Glutamatergic neuron (in vitro differentiated cells): Measurements from ENCODE around the gene CD200R1. TPM values are rescaled to one million over a fixed set of nuclear protein-coding genes. Genes with fewer than 3 reads are reported as not detected.

Experiments
- DNase-seq: peaks from one replicate; pipeline ENCODE4 v3.0.0; 2022
- H3K27ac Mint-ChIP-seq: one replicate; pipeline ENCODE4 v1.8.0; 2020; ENCODE audit warnings: mild to moderate bottlenecking, mixed read lengths, inconsistent platforms; ENCODE audit not compliant: unreplicated experiment
- H3K27me3 Mint-ChIP-seq: one replicate; pipeline ENCODE4 v1.8.0; 2020; ENCODE audit warnings: mild to moderate bottlenecking, moderate library complexity, mixed read lengths, inconsistent platforms; ENCODE audit not compliant: unreplicated experiment
- H3K36me3 Mint-ChIP-seq: one replicate; pipeline ENCODE4 v1.8.0; 2020; ENCODE audit warnings: mild to moderate bottlenecking, mixed read lengths, inconsistent platforms; ENCODE audit not compliant: unreplicated experiment
- H3K4me1 Mint-ChIP-seq: one replicate; pipeline ENCODE4 v1.8.0; 2020; ENCODE audit warnings: mild to moderate bottlenecking, low read depth, mixed read lengths, inconsistent platforms; ENCODE audit not compliant: unreplicated experiment
- H3K4me3 Mint-ChIP-seq: one replicate; pipeline ENCODE4 v1.8.0; 2020; ENCODE audit warnings: mild to moderate bottlenecking, mixed read lengths, inconsistent platforms; ENCODE audit not compliant: unreplicated experiment
- H3K9me3 Mint-ChIP-seq: one replicate; pipeline ENCODE4 v1.8.0; 2020; ENCODE audit warnings: mild to moderate bottlenecking, moderate library complexity, mixed read lengths, inconsistent platforms; ENCODE audit not compliant: unreplicated experiment
- total RNA-seq: library from RNA; stranded (reverse); fragmentation: NEBNext Ultra II Directional; extraction: Animal tissue kit (Norgen Biotek cat#: 25700); gene quantifications from one replicate; pipeline ENCODE4 v1.2.1, GENCODE V29; 2021; ENCODE audit not compliant: unreplicated experiment
- TF ChIP-seq, protein P1 (sequence below): fragments of 200-600 bp; sonication (generic); IDR thresholded peaks from one replicate; pipeline ENCODE4 v1.5.0; 2021; ENCODE audit not compliant: partially characterized antibody, unreplicated experiment

The CD200R1 gene
- total RNA-seq, 1 donor from 2014 or later: not detected

DNA sequence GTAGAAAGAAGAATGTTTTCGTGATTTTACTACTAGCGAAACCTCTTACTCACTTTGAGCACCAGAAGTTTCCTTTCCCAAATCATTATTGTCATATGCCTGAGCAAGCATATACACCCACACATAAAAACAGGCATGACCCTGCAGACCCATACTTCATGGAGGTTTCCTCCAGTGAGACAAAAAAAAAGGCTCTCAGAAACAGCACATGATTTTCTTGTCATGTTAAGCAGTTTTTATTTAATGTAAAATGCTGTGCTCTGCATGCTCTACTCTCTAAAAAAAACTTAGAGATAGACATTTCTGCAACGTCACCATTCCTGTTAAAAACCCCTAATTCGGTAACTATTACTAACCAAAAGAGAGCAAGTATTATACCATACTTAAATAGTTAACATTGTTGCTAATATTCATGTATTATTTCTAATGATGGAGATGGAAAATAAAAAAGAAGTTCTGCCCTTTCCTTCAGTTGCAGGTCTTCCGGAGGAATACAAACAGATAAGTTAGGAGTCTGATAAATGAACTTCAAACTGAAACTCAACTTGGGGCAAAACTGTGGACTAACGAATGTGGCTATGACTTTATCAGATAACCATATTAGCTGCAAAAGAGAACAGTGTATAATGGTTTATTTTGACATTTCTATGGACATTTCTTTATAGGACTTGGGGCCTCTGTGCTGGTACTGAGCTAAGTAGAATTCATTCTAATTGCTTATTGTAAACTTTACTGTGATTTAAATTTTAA, 15.9 kb downstream of the CD200R1 start:
- Mint-ChIP-seq H3K36me3 (peaks cover 7% of the 10 kb centered on the region), H3K27ac (no peak overlapping the region), H3K4me1 (no peaks in the 10 kb centered on the region), H3K27me3 (peaks cover 3% of the 10 kb centered on the region), H3K9me3 (no peaks in the 10 kb centered on the region), H3K4me3 (no peak overlapping the region)
- TF ChIP-seq, protein P1, sequence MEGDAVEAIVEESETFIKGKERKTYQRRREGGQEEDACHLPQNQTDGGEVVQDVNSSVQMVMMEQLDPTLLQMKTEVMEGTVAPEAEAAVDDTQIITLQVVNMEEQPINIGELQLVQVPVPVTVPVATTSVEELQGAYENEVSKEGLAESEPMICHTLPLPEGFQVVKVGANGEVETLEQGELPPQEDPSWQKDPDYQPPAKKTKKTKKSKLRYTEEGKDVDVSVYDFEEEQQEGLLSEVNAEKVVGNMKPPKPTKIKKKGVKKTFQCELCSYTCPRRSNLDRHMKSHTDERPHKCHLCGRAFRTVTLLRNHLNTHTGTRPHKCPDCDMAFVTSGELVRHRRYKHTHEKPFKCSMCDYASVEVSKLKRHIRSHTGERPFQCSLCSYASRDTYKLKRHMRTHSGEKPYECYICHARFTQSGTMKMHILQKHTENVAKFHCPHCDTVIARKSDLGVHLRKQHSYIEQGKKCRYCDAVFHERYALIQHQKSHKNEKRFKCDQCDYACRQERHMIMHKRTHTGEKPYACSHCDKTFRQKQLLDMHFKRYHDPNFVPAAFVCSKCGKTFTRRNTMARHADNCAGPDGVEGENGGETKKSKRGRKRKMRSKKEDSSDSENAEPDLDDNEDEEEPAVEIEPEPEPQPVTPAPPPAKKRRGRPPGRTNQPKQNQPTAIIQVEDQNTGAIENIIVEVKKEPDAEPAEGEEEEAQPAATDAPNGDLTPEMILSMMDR: no peak
- DNase-seq: no peak

DNA sequence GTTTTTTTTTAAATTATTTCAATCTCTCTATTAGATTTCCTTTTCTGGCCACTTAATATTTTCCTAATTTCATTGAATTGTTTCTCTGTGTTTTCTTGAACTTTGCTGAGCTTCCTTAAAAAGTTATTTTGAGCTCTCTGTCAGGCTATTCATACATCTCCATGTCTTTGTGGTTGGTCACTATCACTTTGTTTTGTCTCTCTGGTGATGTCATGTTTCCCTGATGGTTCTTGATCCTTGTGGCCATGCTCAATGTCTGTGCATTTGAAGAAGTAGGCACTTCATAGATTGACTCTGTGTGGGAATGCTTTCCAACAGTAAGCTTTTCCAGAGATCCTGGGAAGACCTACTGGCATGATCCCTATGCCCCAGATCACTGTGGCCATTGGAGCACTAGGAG, 18.6 kb downstream of the CD200R1 start:
- Mint-ChIP-seq H3K27ac (no peak overlapping the region), H3K27me3 (no peaks in the 10 kb centered on the region), H3K4me1 (no peaks in the 10 kb centered on the region), H3K9me3 (no peaks in the 10 kb centered on the region), H3K36me3 (no peaks in the 10 kb centered on the region), H3K4me3 (no peak overlapping the region)
- TF ChIP-seq, protein P1: no peak
- no peak for DNase-seq

DNA sequence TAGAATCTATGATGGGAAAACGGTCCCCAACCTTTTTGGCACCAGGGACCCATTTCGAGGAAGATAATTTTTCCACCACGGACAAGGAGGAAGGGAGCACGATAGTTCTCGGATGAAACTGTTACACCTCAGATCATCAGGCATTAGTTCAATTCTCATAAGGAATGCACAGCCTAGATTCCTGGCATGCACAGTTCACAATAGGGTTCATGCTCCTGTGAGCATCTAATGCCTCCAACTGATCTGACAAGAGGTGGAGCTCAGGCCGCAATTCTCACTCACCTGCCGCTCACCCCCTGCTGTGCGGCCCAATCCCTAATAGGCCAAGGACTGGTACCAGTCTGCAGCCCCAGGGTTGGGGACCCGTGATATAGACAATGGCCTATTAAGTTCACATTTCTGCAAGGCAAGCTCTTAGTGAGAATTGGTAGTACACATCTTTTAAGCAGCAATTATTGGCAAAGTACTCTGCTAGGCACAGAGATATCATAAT, 26.5 kb downstream of the CD200R1 start:
- no peak for DNase-seq
- Mint-ChIP-seq H3K9me3 (peaks cover 2% of the 10 kb centered on the region), H3K36me3 (no peaks in the 10 kb centered on the region), H3K27me3 (no peaks in the 10 kb centered on the region), H3K4me3 (no peak overlapping the region), H3K4me1 (no peaks in the 10 kb centered on the region), H3K27ac (no peak overlapping the region)
- TF ChIP-seq, protein P1: no peak

DNA sequence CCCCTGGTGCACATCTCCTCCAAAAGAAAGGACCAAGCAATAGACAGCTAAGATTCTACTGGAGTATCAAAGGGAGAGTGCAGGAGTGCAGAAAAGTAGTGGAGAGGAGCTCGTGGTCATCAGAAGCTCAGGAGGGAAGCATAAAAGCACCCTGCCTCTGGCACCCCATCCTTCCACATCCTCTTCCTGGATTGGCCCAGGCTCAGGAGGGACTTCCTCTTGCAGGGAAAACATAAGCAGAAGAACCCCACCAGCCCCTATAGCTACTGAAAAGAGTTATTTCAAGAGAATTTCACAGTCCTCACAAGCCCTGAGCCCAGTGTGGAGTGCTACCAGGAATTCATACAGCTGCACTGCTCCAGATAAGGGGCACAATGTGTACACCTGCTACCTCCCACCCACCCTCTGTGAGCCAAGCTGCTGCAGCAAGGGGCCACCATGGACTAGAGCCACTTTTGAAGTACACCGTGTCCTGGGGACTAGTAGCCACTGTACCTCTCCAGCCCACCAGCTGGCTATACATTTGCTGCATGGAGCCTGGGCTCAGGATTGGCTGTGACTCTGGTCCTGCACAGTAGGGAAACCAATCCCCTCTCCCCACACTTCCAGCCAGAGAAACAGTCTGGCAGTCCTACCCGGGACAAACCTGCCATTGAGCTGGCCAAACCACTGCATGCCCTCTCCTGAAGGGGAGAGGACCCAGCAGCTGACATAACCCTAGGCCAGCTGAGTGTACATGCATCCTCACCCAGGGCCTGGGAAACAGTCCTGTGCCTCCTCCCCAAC, 43.0 kb downstream of the CD200R1 start:
- Mint-ChIP-seq H3K27me3 (peaks cover 4% of the 10 kb centered on the region), H3K9me3 (peaks cover 2% of the 10 kb centered on the region), H3K27ac (no peak overlapping the region), H3K4me3 (no peak overlapping the region), H3K36me3 (peaks cover 4% of the 10 kb centered on the region), H3K4me1 (no peaks in the 10 kb centered on the region)
- TF ChIP-seq, protein P1: no peak
- no peak for DNase-seq

DNA sequence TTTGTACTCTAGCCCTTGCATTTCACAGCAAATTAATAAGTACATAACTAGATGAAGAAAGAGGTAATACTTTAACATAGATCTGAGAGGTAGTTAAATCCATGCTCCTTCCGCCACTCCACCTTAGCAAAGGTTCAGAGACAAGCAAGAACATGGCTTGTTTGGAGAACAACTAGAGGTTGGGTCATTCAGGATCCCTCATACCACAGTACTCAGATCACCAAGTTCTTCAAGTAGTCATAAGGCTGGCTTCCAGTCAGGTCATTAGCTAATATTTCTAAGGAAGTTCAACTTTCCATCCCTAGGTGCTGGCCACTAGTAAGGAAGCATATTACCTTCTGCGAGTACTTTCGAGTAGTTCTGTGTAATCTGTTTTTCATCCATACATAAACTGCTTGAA, 44.1 kb downstream of the CD200R1 start:
- Mint-ChIP-seq H3K27ac (no peak overlapping the region), H3K36me3 (peaks cover 4% of the 10 kb centered on the region), H3K4me1 (no peaks in the 10 kb centered on the region), H3K4me3 (no peak overlapping the region), H3K9me3 (peaks cover 2% of the 10 kb centered on the region), H3K27me3 (peaks cover 2% of the 10 kb centered on the region)
- no peak for DNase-seq
- TF ChIP-seq, protein P1: no peak
